Left lung (tissue), 10 donors: ENCODE data around the gene RBBP6. TPM values are rescaled to one million over a fixed set of nuclear protein-coding genes. Genes with fewer than 3 reads are reported as not detected.

Experiments
- ATAC-seq: fragments of 200-7000 bp; cut with Tn5 transposase; one replicate; pipeline ENCODE4 v1.9.1; 2020; ENCODE audit warnings: moderate library complexity
- DNase-seq, 4 donors: peaks; one replicate each; pipeline ENCODE4 v3.0.0-alpha.2; 2013 to 2020
- H3K27ac ChIP-seq, 2 donors: fragments of 200-600 bp; sonication (generic) in 1 of 2; one replicate each; pipeline versions ENCODE4 v1.5.0 to v1.8.0; 2020 to 2021
- H3K27me3 ChIP-seq, 2 donors: fragments of 200-600 bp; sonication (generic) in 1 of 2; one replicate each; pipeline versions ENCODE4 v1.5.0 to v1.8.0; 2020 to 2021
- H3K36me3 ChIP-seq, 2 donors: fragments of 200-600 bp; sonication (generic) in 1 of 2; one replicate each; pipeline versions ENCODE4 v1.5.0 to v1.8.0; 2020 to 2021
- H3K4me1 ChIP-seq, 2 donors: fragments of 200-600 bp; one replicate each; pipeline ENCODE4 v1.8.0; 2021
- H3K4me3 ChIP-seq, 2 donors: fragments of 200-600 bp; sonication (generic) in 1 of 2; one replicate each; pipeline versions ENCODE4 v1.5.0 to v1.8.0; 2020 to 2021; ENCODE audit warnings: mild to moderate bottlenecking in 1 of 2
- H3K9me3 ChIP-seq, 2 donors: fragments of 200-600 bp; sonication (generic) in 1 of 2; one replicate each; pipeline versions ENCODE4 v1.5.0 to v1.8.0; 2020 to 2021
- intact Hi-C, 2 donors: fragments of 100-400 bp; cut with DNase I; formaldehyde crosslinking; loops; one replicate each; pipeline versions ENCODE4 v1.11.2 to v1.14.2; 2022
- polyA plus RNA-seq, 6 donors: library from polyadenylated mRNA; unstranded; fragments of 120-200 nt; gene quantifications; one replicate each; pipeline ENCODE4 v1.2.1, GENCODE V29; 2013; ENCODE audit not compliant: insufficient read length in 6 of 6
- total RNA-seq, 2 donors: library from RNA; stranded (reverse); fragmentation: NEBNext Ultra II Directional; extraction: Animal tissue kit (Norgen Biotek cat#: 25700); gene quantifications; one replicate each; pipeline ENCODE4 v1.2.1, GENCODE V29; 2021
- TF ChIP-seq, protein P1 (sequence below), 2 donors: fragments of 200-600 bp; sonication (generic) in 1 of 2; IDR thresholded peaks; one replicate each; pipeline versions ENCODE4 v1.5.0 to v1.8.0; 2021; ENCODE audit warnings: antibody characterized with exemption in 2 of 2
- donor health status: DM: no; HTN: yes; CAD: no.
- donor health status: DM: no; HTN: no; CAD: no.

RBBP6 gene
- total and polyA plus RNA-seq, 8 donors = 39.1 to 91.1 (median 83.6) TPM

DNA sequence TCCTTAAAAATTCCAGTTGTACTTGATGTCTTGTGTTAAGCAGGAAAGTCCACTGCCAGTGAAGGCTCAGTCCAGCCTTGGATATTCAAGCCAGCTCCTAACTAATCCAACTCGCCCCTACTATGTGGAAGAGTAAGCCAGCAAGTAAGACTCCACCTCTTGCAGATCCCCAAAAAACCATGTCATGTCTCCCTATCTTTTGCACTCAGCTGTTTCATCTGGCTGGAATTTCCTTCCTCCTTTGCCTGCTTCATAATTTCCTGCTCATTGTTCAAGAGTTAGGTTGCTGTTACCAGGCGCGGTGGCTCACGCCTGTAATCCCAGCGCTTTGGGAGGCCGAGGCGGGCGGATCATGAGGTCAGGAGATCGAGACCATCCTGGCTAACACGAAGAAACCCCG is 37.8 kb downstream of the RBBP6 start:
- no peaks in the 10 kb centered on the region for H3K27me3 ChIP-seq
- H3K9me3 ChIP-seq = no peaks in the 10 kb centered on the region
- intact Hi-C loops = no loop called here
- H3K27ac ChIP-seq = no peak overlapping the region
- ATAC-seq (no peak), DNase-seq (no peak)
- H3K36me3 ChIP-seq = peaks cover 0 to 3% of the 10 kb centered on the region in 2 donors
- no peak overlapping the region for H3K4me3 ChIP-seq
- no peaks in the 10 kb centered on the region for H3K4me1 ChIP-seq
- TF ChIP-seq, protein P1, sequence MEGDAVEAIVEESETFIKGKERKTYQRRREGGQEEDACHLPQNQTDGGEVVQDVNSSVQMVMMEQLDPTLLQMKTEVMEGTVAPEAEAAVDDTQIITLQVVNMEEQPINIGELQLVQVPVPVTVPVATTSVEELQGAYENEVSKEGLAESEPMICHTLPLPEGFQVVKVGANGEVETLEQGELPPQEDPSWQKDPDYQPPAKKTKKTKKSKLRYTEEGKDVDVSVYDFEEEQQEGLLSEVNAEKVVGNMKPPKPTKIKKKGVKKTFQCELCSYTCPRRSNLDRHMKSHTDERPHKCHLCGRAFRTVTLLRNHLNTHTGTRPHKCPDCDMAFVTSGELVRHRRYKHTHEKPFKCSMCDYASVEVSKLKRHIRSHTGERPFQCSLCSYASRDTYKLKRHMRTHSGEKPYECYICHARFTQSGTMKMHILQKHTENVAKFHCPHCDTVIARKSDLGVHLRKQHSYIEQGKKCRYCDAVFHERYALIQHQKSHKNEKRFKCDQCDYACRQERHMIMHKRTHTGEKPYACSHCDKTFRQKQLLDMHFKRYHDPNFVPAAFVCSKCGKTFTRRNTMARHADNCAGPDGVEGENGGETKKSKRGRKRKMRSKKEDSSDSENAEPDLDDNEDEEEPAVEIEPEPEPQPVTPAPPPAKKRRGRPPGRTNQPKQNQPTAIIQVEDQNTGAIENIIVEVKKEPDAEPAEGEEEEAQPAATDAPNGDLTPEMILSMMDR (IDR thresholded peaks at IDR 0.05) = no peak

DNA sequence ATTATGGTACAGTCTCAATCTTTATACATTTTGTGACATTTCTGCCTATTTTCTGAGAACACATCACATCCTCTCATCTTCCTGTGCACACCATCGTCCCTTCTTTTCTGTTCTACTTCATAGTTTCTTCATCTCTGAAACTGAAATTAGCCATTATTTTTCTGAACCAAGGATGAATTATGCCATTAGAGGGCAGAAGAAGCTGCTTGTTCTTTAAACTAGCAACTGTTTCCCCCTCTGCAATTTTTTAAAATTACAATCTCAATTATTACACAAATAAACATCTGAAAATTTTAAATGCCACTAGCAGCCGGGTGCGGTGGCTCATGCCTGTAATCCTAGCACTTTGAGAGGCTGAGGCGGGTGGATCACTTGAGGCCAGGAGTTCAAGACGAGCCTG is 41.3 kb downstream of the RBBP6 start:
- peak in 1 of 4 donors; percentile 9 for DNase-seq
- intact Hi-C loops = no loop called here
- Histone ChIP-seq H3K27me3 (no peaks in the 10 kb centered on the region), H3K9me3 (no peaks in the 10 kb centered on the region), H3K4me1 (no peaks in the 10 kb centered on the region), H3K36me3 (no peaks in the 10 kb centered on the region), H3K27ac (no peak overlapping the region), H3K4me3 (no peak overlapping the region)
- ATAC-seq = no peak
- TF ChIP-seq, protein P1 (IDR thresholded peaks at IDR 0.05) = no peak

DNA sequence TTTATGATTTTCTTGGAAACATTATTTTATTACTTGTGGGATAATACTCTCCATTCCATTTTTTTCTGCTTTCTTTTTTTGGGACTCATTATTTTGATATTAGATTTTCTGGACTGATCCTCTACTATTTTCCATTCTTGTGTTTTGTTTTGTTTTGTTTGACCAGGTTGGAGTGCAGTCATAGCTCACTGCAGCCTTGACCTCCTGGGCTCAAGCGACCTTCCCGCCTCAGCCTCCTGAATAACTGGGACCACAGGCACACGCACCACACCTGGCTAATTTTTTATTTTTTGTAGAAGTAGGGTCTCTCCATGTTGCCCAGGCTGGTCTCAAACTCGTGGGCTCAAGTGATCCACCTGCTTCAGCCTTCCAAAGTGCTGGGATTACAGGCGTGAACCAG is 44.1 kb downstream of the RBBP6 start:
- no peaks in the 10 kb centered on the region for H3K9me3 ChIP-seq
- no peak for ATAC-seq
- intact Hi-C loops = no loop called here

DNA sequence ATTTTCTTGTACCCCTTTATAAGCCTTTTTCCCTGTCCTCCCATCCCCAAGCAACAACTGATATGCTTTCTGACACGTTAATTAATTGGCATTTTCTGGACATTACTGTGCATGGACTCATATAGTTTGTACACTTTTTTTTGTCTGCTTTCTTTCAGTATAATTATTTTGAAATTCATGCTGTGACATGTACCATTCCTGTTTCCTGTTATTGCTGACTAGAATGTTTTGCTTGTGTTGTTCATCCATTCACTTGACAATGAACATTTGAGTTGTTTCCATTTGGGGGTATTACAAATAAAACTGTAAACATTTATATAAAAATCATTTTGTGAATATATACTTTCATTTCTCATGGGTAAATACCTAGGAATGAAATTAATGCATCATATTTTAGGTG is 50.6 kb downstream of the RBBP6 start:
- Histone ChIP-seq H3K36me3 (no peaks in the 10 kb centered on the region), H3K4me1 (no peaks in the 10 kb centered on the region), H3K27ac (no peak overlapping the region), H3K9me3 (no peaks in the 10 kb centered on the region), H3K4me3 (no peak overlapping the region), H3K27me3 (no peaks in the 10 kb centered on the region)
- intact Hi-C loops = no loop called here
- TF ChIP-seq, protein P1 (IDR thresholded peaks at IDR 0.05) = no peak
- ATAC-seq (no peak), DNase-seq (no peak)

More for the DNA sequence above, 44.1 kb downstream of the RBBP6 start:
- Histone ChIP-seq H3K4me1 (no peaks in the 10 kb centered on the region), H3K27me3 (no peaks in the 10 kb centered on the region), H3K27ac (no peak overlapping the region), H3K4me3 (no peak overlapping the region), H3K36me3 (no peaks in the 10 kb centered on the region)
- TF ChIP-seq, protein P1 (IDR thresholded peaks at IDR 0.05) = no peak
- DNase-seq = no peak

DNA sequence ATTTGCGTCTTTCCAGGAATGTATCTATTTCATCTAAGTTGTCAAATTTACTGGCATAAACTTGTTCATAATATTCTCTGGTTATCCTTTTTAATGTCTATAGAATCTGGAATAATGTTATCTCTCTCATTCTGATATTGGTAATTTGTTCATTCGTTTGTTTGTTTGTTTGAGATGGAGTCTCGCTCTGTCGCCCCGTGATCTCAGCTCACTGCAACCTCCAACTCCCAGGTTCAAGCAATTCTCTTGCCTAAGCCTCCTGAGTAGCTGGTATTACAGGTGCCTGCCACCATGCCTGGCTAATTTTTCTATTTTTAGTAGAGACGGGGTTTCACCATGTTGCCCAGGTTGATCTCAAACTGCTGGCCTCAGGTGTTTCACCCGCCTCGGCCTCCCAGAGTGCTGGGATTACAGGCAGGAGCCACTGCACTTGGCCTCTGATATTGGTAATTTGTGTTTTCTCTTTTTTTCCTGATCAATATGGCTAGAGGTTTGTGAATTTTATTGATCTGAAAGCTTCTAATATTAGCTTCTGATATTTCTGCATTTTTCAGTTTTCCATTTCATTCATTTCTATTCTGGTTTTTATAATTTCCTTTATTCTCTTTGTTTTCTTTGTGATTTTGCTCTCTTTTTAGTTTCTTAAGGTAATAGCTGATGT is 59.5 kb downstream of the RBBP6 start:
- H3K4me1 ChIP-seq = no peaks in the 10 kb centered on the region
- no peak overlapping the region for H3K4me3 ChIP-seq
- H3K27me3 ChIP-seq = no peaks in the 10 kb centered on the region
- H3K27ac ChIP-seq = no peak overlapping the region
- DNase-seq (no peak), ATAC-seq (no peak)
- H3K36me3 ChIP-seq = no peaks in the 10 kb centered on the region
- intact Hi-C loops = no loop called here
- H3K9me3 ChIP-seq = no peaks in the 10 kb centered on the region
- TF ChIP-seq, protein P1 (IDR thresholded peaks at IDR 0.05) = no peak
